Measurements from ENCODE around the gene PHF21A.

GRCh38 chr11:46149826-46150225, 28.6 kb upstream of the PHF21A start:
- TF ChIP-seq, protein P1, sequence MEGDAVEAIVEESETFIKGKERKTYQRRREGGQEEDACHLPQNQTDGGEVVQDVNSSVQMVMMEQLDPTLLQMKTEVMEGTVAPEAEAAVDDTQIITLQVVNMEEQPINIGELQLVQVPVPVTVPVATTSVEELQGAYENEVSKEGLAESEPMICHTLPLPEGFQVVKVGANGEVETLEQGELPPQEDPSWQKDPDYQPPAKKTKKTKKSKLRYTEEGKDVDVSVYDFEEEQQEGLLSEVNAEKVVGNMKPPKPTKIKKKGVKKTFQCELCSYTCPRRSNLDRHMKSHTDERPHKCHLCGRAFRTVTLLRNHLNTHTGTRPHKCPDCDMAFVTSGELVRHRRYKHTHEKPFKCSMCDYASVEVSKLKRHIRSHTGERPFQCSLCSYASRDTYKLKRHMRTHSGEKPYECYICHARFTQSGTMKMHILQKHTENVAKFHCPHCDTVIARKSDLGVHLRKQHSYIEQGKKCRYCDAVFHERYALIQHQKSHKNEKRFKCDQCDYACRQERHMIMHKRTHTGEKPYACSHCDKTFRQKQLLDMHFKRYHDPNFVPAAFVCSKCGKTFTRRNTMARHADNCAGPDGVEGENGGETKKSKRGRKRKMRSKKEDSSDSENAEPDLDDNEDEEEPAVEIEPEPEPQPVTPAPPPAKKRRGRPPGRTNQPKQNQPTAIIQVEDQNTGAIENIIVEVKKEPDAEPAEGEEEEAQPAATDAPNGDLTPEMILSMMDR (IDR thresholded peaks at IDR 0.05 in 4 of 5, conservative IDR thresholded peaks at IDR 0.05 in 1 of 5) = no peak
- TF ChIP-seq POLR2A (IDR thresholded peaks at IDR 0.05) = no peak

Data from gastrocnemius medialis (tissue), 4 donors.